Left lobe of liver (tissue), 2 donors: ENCODE data around the gene ANAPC2. TPM values are rescaled to one million over a fixed set of nuclear protein-coding genes. Genes with fewer than 3 reads are reported as not detected.
"Not testable (repeated sequence)": the region's sequence is repeated elsewhere in the genome, so short reads cannot be mapped to it uniquely, and the experiment has no call there.

ENCODE experiments used
- ATAC-seq: fragments of 200-7000 bp; cut with Tn5 transposase; one replicate; pipeline ENCODE4 v1.9.1; 2020; ENCODE audit warnings: mild to moderate bottlenecking, moderate library complexity
- DNase-seq: peaks from one replicate; pipeline ENCODE4 v3.0.0-alpha.2; 2020; ENCODE audit warnings: low spot score
- total RNA-seq: library from RNA; stranded (reverse); gene quantifications from one replicate; pipeline ENCODE4 v1.2.1, GENCODE V29; 2021
- donor health status: DM: no; HTN: no; CAD: no; lungs with moderate emphysema.
- donor health status: DM: no; HTN: yes; CAD: no.

Gene ANAPC2
- total RNA-seq, 1 donor from 2014 or later = 35.5 TPM

DNA sequence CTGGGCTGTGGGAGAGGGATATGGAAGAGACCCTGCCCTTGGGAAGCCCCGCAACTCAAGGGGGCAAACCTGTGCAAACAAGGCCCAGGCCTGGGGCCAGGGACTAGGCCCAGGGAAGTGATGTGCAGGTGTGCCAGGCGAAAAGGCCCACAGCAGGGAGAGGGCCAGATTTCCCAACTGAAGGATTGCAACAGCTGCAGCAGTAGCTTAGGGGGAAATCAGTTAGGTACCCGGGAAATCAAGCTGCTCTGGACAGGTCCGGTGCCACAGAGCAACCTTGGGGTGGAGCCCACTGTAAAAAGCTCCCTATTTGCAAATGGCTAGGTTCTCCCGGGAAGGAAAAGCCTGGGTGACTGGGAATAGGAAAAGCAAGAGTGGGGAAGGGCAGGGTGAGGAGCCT lies 39.0 kb downstream of the ANAPC2 start:
- no peak for ATAC-seq
- no peak for DNase-seq

DNA sequence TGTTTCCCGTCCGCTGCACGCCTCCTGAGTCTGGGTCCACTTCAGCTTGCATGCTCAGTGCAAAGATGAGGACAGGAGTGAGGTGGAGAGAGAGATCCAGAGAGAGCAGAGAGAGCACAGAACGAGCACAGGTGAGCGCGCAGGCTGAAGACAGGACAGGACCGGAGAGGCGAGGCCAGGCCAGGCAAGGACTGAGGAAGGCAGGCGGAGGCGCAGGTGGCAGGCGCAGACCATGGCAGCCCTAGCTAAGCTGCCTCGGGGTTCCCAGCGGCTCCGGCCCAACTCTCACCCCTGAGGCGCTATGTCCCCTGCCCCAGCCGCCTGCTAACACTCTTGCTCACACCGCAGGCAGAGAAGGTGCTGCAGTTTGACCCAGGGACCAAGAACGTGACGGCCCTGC lies 39.7 kb downstream of the ANAPC2 start:
- DNase-seq (no peak), ATAC-seq (no peak)

DNA sequence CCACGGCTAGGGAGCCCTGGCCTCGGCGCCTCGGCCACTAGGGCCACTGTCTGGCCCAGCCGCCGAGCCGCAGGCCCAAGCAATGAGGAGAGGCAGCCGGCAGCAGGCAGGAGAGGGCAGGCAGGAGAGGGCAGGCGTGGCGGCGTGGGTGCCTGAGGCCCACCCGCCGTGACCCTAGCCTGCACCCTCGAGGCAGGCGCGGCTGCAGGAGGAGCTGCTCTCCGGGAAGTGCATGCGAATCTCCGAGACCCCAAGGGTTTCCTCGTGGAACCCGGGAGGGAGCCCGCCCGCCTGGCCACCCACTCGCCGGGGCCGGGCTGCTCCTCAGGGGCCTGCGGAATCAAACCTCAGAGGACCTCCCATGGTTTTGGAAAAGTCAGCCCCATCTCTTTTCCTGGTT lies 40.1 kb downstream of the ANAPC2 start:
- no peak for ATAC-seq
- no peak for DNase-seq

DNA sequence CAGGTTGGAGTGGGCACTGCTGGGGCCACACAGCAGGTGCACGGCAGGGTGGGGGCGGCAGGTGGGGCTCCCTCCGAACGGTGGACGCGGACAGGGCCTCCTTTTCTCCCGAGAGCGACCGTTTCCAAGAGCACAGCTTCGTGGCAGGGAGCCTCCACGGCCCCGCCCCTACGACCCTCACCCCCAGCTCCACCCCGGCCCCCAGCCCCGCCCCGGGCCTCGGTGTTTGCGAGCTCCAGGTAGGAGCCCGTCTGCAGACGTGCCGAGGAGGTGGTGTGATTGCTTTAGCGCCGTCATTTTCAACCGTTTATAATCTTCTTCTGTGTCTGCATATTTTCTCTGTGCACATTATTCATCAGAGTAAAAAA lies 40.6 kb downstream of the ANAPC2 start:
- ATAC-seq = no peak
- no peak for DNase-seq

DNA sequence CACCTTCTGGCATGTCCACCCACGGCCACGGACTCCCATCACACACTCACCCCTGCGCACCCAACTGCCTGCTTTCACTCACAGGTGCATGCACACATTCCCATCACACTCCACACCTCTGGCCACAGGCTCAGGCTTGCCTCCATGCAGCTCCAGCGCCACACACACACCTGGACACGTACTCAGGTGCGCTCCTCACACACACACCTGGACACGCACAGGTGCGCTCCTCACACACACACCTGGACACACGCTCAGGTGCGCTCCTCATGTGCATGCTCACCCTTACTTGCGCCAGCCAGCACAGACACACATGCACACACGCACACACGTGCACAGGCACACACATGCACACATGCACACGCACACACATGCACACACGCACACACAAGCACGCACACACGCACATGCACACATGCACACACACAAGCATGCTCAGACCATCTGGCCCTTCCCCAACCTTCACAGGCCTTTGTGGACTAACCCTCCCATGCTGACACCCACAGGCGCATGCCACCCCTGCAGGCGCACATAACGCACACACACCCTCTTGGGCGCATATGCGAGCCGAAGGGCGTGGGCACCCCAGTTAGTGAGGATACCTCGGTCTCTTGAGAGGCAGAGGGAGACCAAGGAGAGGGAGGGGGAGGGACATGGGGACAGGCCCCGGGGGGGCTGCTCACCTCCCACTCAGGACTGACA lies 41.1 kb downstream of the ANAPC2 start:
- DNase-seq (no peak), ATAC-seq (no peak)

DNA sequence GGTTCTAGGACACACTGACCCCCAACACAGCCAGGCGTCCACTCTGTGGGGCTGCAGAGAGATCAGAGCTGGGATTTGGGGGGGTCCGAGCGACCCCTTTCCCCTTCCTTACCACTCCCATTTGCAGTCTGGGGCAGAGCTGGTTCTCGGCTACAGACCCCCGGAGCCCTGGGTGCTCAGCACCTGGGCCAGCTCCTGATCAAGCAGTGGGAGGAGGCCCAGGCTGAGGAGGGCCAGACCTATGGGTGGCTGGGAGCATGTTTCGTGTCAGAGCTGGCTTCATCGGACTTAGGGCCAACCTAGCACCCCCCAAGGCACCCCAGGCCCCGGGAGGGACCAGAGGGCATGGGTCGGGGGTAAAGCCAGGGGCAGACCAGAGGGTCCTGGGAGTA lies 41.8 kb downstream of the ANAPC2 start:
- no peak for DNase-seq
- ATAC-seq = no peak

DNA sequence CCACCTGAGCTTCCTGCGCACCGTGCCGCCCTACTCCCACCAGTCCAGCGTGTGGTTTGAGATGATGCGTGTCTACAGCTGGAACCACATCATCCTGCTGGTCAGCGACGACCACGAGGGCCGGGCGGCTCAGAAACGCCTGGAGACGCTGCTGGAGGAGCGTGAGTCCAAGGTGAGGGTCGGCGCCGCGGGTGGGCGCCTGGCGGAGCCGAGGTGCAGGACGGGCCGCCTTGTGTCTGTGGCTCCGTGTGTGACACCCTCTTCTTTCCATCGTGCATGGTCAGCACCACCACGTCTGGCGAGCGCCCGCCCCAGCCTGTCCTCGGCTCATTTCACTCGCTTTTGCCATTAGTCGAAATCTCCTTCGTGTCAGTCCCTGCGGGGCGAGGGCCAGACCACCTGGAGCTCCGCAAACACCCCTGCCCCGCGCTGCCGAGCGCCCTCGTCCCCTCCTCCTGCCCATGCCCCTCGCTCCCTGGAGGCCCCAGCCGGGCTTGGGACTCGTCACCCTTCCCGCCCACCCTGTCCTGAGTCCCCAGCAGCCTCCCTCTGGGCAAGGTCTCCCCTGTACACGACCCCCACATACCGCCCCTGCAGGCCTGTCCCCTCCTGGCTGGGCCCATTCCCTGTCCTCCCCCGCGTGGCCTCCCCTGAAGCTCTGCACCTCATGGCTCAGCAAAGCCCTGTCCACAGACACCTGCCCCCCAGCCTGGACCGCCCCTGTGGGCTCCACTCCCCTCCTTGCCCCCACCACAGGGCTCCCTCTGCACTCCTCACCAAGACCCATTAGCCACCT lies 42.4 kb downstream of the ANAPC2 start:
- ATAC-seq (no peak), DNase-seq (no peak)

DNA sequence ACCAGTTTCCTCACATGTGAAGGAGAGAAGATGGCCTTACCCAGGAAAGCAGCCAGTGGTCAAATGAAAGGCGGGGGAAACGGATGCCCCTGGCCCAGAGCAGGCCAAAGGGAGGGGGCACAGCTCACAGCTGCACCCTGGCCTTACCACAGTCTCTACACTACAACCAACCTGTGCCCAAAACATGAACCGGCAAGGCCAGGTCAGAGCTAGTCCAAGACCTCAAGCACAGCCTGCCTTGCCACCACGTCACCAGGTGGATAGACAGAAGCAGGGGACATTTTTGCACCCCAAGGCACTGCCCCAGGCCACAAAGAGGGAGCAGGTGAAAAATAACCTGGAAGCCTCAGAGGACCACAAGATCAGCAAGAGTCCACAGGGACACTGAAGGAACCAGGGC lies 44.9 kb downstream of the ANAPC2 start:
- ATAC-seq (no peak), DNase-seq (no peak)

DNA sequence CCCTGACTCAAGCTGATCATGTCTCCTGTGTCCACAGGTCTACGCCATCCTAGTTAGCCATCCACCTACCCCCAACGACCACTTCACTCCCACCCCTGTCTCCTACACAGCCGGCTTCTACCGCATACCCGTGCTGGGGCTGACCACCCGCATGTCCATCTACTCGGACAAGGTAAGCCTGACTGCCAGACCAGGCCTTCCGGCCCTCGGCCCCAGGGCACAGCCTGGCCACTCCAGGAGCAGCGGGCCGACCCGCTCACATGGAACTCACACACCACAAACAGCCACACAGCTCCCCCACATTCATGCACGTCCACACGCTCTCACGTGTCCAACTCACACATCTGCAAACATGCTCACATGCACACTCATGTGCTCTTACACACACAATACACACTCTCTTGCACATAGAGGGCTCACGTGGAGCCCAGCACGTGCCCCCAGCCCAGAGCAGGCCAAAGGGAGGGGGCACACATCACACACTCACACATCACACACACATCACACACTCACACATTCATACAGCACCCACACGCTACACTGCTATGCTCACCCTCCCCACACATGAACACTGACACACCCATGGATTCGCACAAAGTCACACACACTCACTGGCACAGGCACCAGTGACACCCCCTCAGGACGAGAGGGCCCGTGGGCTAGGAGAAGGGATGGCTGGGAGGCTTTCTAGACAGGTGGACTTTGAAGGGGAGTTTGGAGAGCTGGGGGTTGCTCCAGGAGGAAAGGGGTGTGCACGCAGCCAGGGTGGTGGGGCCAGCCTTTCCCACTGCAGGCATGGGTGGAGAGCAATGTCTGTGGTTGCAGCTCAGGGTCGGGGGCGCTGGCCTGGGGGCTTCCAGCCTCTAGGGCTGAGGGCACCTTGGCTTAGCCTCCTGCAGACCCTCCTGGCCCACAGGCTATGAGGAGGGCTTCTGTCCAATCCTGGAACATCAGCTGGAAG lies 46.1 kb downstream of the ANAPC2 start:
- DNase-seq = no peak
- ATAC-seq = no peak

DNA sequence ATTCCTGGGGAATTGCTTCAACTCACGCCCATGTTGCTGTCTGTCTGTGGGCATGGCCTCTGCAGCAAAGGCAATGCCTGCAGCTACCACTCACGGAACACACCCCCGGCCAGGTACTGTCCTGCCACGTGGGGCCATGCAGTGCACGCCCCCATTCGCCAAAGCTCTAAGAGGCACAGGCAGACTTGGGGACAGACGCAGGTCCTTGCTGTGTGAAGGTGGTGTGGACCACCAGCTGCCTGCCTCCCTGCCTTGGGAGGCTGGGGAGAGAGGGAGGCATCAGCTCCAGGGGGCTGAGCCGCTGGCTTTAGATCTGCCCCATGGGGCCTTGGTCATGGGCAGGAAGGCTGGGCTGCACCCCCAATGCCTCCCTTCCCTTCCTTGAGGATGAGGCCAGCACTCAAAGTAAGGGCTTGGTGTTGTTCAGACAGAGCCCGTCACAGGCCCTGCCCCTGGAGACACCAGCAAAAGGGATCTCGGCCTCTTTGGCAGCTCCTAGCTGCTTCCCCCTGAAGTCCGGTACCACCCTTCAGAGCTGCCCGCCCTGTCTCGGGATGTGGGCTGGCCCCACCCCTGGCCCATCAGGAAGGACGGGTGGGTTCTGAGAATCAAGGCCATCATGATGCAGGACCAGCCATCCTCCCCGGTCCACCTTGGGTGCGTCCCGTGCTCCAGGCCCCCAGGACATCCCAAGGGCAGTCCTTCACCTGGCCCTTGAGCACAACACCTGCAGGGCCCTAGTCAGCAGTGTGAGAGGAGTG lies 47.1 kb downstream of the ANAPC2 start:
- ATAC-seq = no peak
- no peak for DNase-seq

DNA sequence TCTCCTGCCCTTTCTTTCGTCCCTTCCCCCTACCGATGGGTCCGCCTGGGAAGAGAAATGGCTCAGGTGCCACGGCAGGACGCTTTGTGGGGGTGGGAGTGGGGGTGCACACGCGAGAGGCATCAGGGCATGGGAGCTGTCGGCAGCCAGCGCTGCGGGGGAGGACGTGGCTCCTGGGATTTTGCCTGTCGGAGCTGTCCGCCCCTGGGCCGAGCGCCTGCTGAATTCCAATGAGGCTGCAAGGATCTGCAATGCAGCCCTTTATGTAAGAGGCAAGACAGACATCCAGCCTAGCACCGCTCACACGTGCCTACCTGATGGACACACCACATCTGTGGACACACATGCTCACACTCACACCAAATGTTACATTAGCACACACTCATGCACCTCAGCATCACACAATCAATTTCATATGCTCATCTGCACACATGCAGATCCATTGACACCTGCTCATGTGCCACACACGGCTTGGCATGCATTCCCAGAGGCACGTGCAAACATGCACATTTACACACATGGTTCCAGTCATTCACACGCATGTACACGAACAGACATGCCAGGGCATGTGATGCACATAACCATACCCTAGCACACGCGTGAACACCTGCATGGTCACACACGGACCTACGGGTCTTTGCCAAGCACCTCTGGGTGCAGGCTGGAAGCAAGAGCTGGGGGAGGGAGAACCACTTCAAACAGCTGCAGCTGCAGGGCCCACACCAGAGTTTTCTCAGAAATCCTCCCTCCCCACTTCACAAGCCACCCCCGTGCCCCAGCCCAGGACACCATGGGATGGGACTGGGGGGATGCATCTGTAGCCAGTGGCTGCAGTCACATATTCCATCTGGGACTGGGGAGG lies 48.0 kb downstream of the ANAPC2 start:
- DNase-seq (no peak), ATAC-seq (no peak)

DNA sequence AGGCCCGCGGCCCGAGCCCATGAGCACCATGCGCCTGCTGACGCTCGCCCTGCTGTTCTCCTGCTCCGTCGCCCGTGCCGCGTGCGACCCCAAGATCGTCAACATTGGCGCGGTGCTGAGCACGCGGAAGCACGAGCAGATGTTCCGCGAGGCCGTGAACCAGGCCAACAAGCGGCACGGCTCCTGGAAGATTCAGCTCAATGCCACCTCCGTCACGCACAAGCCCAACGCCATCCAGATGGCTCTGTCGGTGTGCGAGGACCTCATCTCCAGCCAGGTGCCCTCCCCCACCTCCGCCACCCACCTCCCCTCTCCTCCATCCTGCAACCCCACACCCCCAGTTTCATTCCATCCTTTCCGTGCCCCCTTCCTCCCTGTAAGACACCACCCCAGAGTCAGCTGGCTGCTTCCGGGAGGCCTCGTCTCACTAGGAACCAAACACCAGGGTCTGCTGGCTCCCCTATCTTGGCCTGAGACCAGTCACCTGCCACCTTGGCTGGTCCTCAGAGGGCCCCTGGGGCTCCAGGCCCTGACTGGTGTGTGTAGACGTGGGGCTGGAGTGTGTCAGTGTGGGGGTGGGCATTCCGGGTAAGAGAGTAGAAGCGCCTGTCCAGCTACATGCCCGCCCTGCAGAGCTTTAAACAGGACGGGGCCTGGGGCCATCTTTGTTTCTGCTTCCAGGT lies 48.8 kb downstream of the ANAPC2 start:
- ATAC-seq (no peak), DNase-seq (no peak)

DNA sequence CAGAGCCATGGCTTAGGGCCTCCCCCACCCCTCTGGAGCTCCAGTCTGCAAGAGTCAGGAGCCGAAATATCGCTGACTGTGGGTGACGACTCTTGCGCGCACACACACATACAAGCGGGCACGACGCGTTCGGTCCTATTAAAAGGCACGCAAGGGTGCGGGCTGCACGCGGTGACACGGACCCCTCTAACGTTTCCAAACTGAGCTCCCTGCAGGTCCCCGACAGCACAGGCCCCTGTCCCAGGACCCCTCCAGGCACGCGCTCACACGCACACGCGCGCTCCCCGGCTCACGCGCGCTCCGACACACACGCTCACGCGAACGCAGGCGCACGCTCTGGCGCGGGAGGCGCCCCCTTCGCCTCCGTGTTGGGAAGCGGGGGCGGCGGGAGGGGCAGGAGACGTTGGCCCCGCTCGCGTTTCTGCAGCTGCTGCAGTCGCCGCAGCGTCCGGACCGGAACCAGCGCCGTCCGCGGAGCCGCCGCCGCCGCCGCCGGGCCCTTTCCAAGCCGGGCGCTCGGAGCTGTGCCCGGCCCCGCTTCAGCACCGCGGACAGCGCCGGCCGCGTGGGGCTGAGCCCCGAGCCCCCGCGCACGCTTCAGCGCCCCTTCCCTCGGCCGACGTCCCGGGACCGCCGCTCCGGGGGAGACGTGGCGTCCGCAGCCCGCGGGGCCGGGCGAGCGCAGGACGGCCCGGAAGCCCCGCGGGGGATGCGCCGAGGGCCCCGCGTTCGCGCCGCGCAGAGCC lies 49.5 kb downstream of the ANAPC2 start, which contains the start of gene GRIN1:
TSS of gene GRIN1 (plus strand) at position 433 of the 746 bp plus-strand sequence. CDS start 333 bp downstream, outside the sequence.
- ATAC-seq (peak; percentile 67), DNase-seq (no peak)

DNA sequence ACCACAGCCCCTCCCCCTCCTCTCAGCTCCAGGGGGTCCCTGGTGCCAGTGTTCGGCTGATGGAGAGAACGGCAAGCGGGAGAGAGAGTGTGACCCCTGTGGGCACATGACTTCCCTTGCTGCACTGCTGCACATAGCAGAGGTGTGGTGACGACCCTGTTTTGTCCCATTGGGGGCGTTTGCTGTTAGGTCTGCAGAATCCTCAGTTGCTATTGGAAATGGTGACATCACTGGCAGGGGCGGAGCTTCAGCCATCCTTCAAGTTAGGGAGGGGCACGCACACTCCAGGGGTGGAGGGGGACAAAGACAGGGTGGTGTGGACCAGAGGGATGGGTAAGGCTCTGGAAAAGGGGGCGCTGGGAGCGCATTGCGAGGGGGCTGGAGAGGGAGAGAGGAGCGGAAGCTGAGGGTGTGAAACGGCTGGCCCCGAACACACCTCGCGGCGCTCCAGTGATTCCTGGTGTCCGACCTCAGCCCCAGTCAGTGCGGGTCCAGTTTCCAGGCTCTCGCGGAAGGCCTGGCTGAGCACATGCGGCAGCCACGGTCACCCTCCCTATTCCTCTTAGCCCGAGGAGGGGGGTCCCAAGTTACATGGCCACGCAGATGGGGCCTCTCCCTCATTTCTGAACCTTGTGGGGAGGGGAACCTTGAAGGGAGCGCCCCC lies 50.2 kb downstream of the ANAPC2 start:
- DNase-seq (no peak), ATAC-seq (no peak)

DNA sequence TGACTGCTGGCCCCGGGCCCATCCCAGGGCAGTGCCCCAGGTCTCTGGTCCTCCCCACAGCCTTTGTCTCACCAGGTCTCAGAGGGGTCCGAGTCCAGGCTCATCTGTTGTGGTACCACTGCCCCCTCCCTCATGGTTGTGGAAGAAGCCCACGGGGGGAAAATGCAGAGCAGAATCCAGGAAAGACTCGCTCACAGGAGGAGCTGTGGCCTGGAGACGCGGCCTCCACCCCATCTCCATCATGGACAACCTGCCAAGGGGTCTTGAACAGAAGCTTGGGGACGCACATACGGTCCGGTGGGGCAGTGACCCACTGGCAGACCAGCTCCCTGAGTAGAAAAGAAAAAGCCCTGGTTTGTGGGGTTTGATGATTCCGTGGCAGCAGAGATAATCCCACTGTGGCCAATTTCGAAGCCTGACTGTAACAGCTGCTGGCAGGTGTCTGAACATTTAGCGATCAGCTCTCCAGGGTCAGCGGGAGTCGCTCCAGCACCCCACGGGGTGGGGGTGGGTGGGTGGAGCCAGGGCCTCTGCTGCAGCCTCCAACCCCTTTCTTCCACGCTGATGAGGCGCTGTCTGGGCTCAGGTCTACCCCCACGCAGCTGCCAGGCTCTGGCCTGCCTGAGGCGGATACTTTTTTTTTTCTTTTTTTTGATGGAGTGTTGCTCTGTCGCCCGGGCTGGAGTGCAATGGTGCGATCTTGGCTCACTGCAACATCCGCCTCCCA lies 51.3 kb downstream of the ANAPC2 start:
- DNase-seq (no peak), ATAC-seq (no peak)

DNA sequence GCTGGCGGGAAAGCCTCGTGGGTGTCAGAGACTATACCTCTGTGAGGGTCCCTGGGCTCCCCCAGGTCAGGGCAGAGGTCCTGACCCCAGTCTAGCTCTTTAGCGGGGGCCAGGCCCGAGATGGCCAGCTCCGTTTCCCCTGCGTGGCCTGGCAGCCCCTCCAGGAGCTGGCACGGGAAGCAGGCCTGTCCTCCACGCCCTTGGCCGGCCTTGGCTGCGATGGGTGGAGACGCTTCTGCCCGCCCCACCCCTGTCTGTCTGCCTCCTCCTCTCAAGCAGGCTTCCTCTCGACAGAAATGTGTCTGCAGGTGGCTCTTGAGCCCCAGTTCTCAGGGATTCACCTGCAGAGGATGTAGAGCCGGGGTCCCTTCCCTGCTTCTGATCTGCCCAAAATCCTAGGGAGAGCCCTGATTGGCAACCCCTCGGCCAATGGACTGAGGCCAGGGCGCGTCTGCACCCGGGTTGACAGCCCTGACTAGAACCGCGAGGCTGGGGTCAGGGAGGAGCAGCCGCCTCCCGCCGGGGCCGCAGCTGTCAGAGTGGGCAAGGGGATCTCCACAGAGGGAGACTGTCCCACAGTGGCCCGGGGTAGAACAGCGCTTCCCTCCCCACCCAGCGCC lies 52.0 kb downstream of the ANAPC2 start:
- no peak for DNase-seq
- ATAC-seq = no peak

DNA sequence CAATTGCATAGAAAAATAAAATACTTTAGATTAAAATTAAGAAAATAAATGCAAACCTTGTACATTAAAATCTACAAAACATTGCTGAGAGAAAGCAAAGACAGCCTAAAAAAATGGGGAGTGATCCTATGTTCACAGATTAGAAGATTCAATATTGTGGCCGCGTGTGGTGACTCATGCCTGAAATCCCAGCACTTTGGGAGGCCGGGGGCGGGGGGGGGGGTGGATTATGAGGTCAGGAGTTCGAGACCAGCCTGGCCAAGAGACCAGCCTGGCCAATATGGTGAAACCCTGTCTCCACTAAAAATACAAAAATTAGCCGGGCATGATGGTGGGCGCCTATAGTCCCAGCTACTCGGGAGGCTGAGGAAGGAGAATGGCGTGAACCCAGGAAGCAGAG lies 53.2 kb downstream of the ANAPC2 start:
- not testable (repeated sequence) for ATAC-seq

More for the DNA sequence above, 53.2 kb downstream of the ANAPC2 start:
- DNase-seq = not testable (repeated sequence)
